GM06990 (cell line): ENCODE results near the gene HDAC5.
"Not testable (repeated sequence)": the region's sequence is repeated elsewhere in the genome, so short reads cannot be mapped to it uniquely, and the experiment has no call there.

ENCODE experiments used
- DNase-seq: peaks from one replicate; pipeline ENCODE4 v3.0.0-alpha.2; 2011; ENCODE audit not compliant: insufficient read length; ENCODE audit errors: extremely low read depth
- H3K27me3 ChIP-seq: replicated peaks from 2 replicates; pipeline ENCODE4 v1.6.0; 2011; ENCODE audit warnings: low read length; ENCODE audit not compliant: control insufficient read depth, insufficient read depth
- H3K36me3 ChIP-seq: 2 replicates; pipeline ENCODE4 v1.5.1; 2011; ENCODE audit warnings: low read length; ENCODE audit not compliant: control insufficient read depth, insufficient read depth
- H3K4me3 ChIP-seq: replicated peaks from 2 replicates; pipeline ENCODE4 v1.5.1; 2011; ENCODE audit warnings: low read depth, mild to moderate bottlenecking, control low read depth, low read length
- CTCF ChIP-seq: IDR thresholded peaks from 2 replicates; pipeline ENCODE4 v1.5.1; 2011; ENCODE audit warnings: low read length, control low read depth, mild to moderate bottlenecking, inconsistent platforms; ENCODE audit not compliant: insufficient read depth, poor library complexity, severe bottlenecking

Gene HDAC5

DNA sequence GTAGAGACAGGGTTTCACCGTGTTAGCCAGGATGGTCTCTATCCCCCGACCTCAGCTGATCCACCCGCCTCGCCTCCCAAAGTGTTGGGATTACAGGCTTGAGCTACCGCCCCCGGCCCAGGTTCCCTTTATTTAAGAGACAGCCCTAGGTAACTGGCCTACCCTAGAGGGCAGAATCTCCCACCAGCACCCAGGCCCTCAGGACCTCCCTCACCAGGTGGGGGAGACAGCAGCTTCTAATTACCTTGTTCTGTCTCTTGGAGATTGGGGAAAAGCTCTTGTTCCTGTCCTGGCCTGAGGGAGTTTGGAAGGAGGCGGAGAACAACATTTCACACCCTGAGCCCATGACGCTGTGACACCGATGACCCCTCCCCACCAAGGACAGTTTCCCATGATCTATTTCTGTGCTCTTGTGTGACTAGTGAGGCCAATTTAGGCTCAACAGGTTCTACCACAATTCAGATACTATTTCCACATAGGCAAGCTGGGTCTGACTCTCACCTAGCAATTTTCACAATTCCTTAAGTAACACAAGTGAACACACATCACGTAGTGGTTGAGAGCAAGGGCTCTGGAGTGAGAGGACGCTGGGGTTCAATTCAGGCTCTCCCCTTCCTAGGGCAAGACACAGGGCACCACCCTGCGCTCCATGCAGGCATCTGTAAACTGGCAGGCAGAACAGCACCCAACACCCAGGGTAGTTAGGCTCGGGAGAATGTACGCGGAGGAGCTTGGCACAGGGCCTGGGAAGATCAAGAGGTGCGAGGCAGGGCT, 20.4 kb downstream of the HDAC5 start:
- no peak for TF ChIP-seq CTCF
- DNase-seq: no peak
- Histone ChIP-seq H3K4me3 (no peak overlapping the region), H3K36me3 (peaks cover 2% of the 10 kb centered on the region), H3K27me3 (no peaks in the 10 kb centered on the region)

GRCh38 chr17:44101858-44102257, 21.6 kb downstream of the HDAC5 start:
- not testable (repeated sequence) for DNase-seq, H3K36me3 ChIP-seq, H3K4me3 ChIP-seq, H3K27me3 ChIP-seq

GRCh38 chr17:44097110-44097958, 26.1 kb downstream of the HDAC5 start:
- Histone ChIP-seq H3K36me3 (peaks cover 3% of the 10 kb centered on the region), H3K4me3 (no peak overlapping the region), H3K27me3 (no peaks in the 10 kb centered on the region)
- no peak for DNase-seq
- no peak for TF ChIP-seq CTCF

GRCh38 chr17:44095647-44096496, 27.6 kb downstream of the HDAC5 start:
- no peak for TF ChIP-seq CTCF
- H3K36me3 ChIP-seq: peaks cover 12% of the 10 kb centered on the region
- no peaks in the 10 kb centered on the region for H3K27me3 ChIP-seq
- no peak for DNase-seq
- H3K4me3 ChIP-seq: no peak overlapping the region

GRCh38 chr17:44095388-44095646, 28.1 kb downstream of the HDAC5 start:
- Histone ChIP-seq H3K27me3 (no peaks in the 10 kb centered on the region), H3K4me3 (no peak overlapping the region), H3K36me3 (peaks cover 12% of the 10 kb centered on the region)
- no peak for DNase-seq
- no peak for TF ChIP-seq CTCF

DNA sequence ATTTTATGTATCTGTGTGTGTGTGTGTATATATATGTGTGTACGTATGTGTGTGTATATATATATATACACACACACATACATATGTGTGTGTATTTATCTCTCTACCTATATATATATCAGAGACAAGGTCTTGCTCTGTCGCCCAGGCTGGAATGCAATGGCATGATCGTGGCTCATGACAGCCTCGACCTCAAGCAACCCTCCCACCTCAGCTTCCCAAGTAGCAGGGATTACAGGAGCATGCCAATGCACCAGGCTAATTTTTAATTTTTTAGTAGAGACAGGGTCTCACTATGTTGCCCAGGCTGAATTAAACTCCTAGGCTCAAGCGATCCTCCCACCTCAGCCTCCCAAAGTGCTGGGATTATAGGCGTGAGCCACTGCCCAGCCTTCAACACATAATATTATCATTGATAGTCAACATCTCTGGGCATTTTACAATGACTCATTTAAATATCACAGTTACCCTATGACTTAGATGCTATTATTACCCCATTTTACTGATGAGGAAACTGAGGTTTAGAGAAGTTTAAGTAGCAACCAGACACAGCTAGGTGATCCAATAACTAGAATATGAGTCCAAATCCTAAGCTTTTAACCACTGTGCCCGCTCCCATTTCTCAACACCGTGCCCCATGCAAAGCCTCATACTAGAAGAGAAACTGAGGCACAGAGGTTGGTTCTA, 28.6 kb downstream of the HDAC5 start:
- TF ChIP-seq CTCF: no peak
- Histone ChIP-seq H3K36me3 (peaks cover 12% of the 10 kb centered on the region), H3K4me3 (no peak overlapping the region), H3K27me3 (no peaks in the 10 kb centered on the region)
- DNase-seq: no peak
